NCI-H2029 treated with DMSO at 0.1 percent for 48 hours (cell line): ENCODE measurements around the gene MC1R.

Experiments
- DNase-seq: peaks from one replicate; lab custom pipeline; 2025; lab: John Stamatoyannopoulos, UW

Gene MC1R

GRCh38 chr16:89897204-89897603, 21.5 kb upstream of the MC1R start:
- no peak for DNase-seq

GRCh38 chr16:89898201-89898967, 20.3 kb upstream of the MC1R start:
- DNase-seq, result no peak

GRCh38 chr16:89899879-89900481, 18.7 kb upstream of the MC1R start:
- DNase-seq, result no peak

GRCh38 chr16:89900885-89901284, 17.8 kb upstream of the MC1R start:
- DNase-seq, result no peak

GRCh38 chr16:89902980-89903379, 15.7 kb upstream of the MC1R start:
- DNase-seq, result no peak

GRCh38 chr16:89903908-89904515, 14.7 kb upstream of the MC1R start:
- no peak for DNase-seq

- no peak for DNase-seq
Measured at GRCh38 chr16:89904606-89905510, 13.8 kb upstream of the MC1R start.

GRCh38 chr16:89905511-89906139, 13.0 kb upstream of the MC1R start:
- no peak for DNase-seq

- DNase-seq, result no peak
Measured at GRCh38 chr16:89906140-89907025, 12.3 kb upstream of the MC1R start.

- DNase-seq, result no peak
Measured at GRCh38 chr16:89907055-89907814, 11.4 kb upstream of the MC1R start.

- DNase-seq, result no peak
Measured at GRCh38 chr16:89908236-89908635, 10.4 kb upstream of the MC1R start.

- no peak for DNase-seq
Measured at GRCh38 chr16:89909777-89910716, 8.6 kb upstream of the MC1R start.

- no peak for DNase-seq
Measured at GRCh38 chr16:89910717-89911354, 7.8 kb upstream of the MC1R start.

GRCh38 chr16:89911375-89911774, 7.3 kb upstream of the MC1R start:
- DNase-seq, result no peak

- DNase-seq, result no peak
Measured at GRCh38 chr16:89912143-89912542, 6.5 kb upstream of the MC1R start.

- no peak for DNase-seq
Measured at GRCh38 chr16:89912627-89913026, 6.0 kb upstream of the MC1R start.

GRCh38 chr16:89913408-89914387, 5.0 kb upstream of the MC1R start:
- DNase-seq, result no peak
